Measurements from ENCODE around the gene FRMPD2.
"Not testable (repeated sequence)": the region's sequence is repeated elsewhere in the genome, so short reads cannot be mapped to it uniquely, and the experiment has no call there.

FRMPD2 gene

GRCh38 chr10:48154211-48155140 lies 120.0 kb downstream of the FRMPD2 start:
- POLR2A ChIA-PET (ENCODE audit: low non-redundant PET); H3K27ac ChIP-seq; CTCF ChIA-PET; DNase-seq (ENCODE audit: low spot score): not testable (repeated sequence)

DNA sequence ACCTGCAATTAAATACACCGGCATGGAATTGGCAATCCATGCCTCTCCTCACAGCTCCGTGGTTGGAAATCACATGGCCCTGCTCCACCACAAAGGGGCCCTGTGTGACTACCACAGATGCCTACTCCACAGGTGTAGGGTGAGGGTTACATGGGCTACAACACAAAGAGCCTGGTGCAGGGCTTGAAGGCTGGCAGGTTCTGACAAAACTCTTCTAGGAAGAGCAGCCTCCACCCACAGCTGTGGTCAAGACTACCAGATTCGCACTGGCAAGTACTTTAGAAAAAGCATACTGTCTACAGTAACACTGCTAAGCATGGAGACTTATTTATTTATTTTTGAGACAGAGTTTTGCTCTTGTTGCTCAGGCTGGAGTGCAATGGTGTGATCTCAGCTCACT lies 126.9 kb downstream of the FRMPD2 start:
- CTCF ChIA-PET; H3K27ac ChIP-seq; DNase-seq (ENCODE audit: low spot score); POLR2A ChIA-PET (ENCODE audit: low non-redundant PET): not testable (repeated sequence)

GRCh38 chr10:48143721-48144642 lies 130.5 kb downstream of the FRMPD2 start:
- DNase-seq (ENCODE audit: low spot score); POLR2A ChIA-PET (ENCODE audit: low non-redundant PET); H3K27ac ChIP-seq; CTCF ChIA-PET: not testable (repeated sequence)

- CTCF ChIA-PET; POLR2A ChIA-PET (ENCODE audit: low non-redundant PET); DNase-seq (ENCODE audit: low spot score); H3K27ac ChIP-seq: not testable (repeated sequence)
Measured at GRCh38 chr10:48140949-48141348, 133.5 kb downstream of the FRMPD2 start.

DNA sequence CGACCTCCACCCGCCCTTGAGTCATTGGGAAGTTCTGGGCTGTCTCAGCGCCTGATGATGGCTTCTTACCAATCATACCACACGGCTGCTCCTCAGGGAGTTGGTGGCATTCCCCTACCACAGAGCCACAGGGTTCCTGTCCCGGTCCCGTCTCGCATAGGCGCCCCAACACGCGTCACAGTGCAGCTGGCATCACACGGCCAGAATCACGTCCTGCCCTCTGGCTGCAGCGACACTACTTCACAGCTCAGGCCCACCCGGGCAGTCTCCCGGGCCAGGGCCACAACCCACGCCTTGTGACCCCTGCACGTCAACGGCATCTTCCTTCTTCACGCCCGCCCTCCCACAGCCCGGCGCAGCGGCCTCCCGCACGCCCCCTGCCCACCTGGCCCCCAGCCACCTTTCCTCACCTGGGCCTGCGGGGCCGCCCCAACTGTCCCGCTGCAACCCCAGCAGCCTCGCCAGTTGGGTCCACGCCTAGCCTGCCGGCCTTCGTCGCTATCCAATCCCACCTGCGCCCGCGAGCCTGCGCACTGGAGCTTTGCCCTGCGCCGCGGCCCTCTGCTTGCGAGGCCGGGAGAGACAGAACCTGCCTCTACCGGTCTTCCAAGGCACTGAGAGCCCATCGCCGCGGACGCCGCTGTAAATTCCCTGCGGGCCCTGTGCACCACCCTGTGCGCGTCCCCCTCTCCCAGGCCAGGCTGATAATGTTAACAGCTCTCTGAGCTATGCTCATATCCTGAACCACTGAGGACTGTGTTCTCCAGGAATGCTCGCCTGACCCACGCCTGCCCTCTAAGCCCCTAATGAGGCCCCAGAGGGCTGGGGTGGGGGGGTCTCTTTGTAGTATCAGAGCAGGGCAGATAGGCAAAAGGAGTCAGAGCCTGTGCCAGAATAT lies 134.3 kb downstream of the FRMPD2 start:
- CTCF ChIA-PET; POLR2A ChIA-PET (ENCODE audit: low non-redundant PET); DNase-seq (ENCODE audit: low spot score); H3K27ac ChIP-seq: not testable (repeated sequence)

DNA sequence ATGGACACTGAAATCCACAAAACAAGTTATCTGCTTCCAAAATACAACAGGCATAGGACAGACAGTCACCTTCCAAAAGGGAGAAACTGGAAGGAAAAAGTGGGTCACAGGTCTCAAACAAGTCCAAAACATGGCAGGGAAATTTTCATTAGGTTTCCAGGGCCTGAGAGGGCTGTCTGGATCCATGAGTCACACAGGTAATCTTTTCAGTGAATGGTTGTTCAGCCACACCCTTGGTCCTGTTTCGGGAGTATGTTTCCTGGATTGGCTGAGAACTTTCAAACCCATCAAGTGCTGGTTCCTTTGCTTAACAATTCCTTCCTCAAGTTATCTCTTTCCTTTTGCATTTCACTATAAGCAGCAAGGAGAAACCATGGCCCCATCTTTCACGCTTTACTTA lies 145.5 kb downstream of the FRMPD2 start:
- POLR2A ChIA-PET (ENCODE audit: low non-redundant PET); H3K27ac ChIP-seq; DNase-seq (ENCODE audit: low spot score); CTCF ChIA-PET: not testable (repeated sequence)

- CTCF ChIA-PET; H3K27ac ChIP-seq; POLR2A ChIA-PET (ENCODE audit: low non-redundant PET); DNase-seq (ENCODE audit: low spot score): not testable (repeated sequence)
Measured at GRCh38 chr10:48126251-48126650, 148.2 kb downstream of the FRMPD2 start.

- POLR2A ChIA-PET (ENCODE audit: low non-redundant PET); H3K27ac ChIP-seq; DNase-seq (ENCODE audit: low spot score); CTCF ChIA-PET: not testable (repeated sequence)
Measured at GRCh38 chr10:48125631-48126030, 148.9 kb downstream of the FRMPD2 start.

DNA sequence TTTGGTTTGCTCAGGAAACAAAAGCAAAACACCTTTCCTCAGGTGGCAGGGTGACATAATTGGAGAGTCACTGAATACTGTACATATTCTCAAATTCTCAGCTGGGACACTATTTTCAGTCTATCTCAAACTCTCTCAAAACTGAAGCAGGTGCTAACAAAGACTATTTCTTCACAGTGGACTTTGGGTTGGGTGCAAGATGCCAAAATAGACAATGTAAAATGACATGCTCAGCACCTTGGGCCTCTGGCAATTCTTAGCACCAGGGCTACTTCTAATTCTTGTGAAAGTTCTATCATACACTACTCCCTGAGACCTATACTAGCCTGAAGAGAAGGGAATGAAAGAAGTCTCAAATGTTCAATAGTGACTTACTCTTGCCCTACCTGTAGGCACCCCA lies 151.9 kb downstream of the FRMPD2 start:
- H3K27ac ChIP-seq; DNase-seq (ENCODE audit: low spot score); CTCF ChIA-PET; POLR2A ChIA-PET (ENCODE audit: low non-redundant PET): not testable (repeated sequence)

- POLR2A ChIA-PET (ENCODE audit: low non-redundant PET); CTCF ChIA-PET; DNase-seq (ENCODE audit: low spot score); H3K27ac ChIP-seq: not testable (repeated sequence)
Measured at GRCh38 chr10:48110277-48110676, 164.2 kb downstream of the FRMPD2 start.

Measured in RWPE1 (cell line).